GM21723 (cell line): ENCODE measurements around the gene BCO1.

Source experiments
- ATAC-seq: cut with Tn5 transposase; IDR thresholded peaks from one replicate; pipeline ENCODE4 v1.9.1; 2021; ENCODE audit warnings: mild to moderate bottlenecking, moderate library complexity; ENCODE audit not compliant: unreplicated experiment

Gene BCO1

GRCh38 chr16:81273223-81273950 is 34.9 kb downstream of the BCO1 start:
- ATAC-seq = no peak

- ATAC-seq = no peak
Measured at GRCh38 chr16:81275064-81275532, 36.6 kb downstream of the BCO1 start.

- ATAC-seq = no peak
Measured at GRCh38 chr16:81275795-81276194, 37.3 kb downstream of the BCO1 start.

GRCh38 chr16:81276323-81276722 is 37.8 kb downstream of the BCO1 start:
- no peak for ATAC-seq

GRCh38 chr16:81277541-81278080 is 39.1 kb downstream of the BCO1 start:
- ATAC-seq = no peak

GRCh38 chr16:81278526-81278925 is 40.0 kb downstream of the BCO1 start:
- no peak for ATAC-seq

- ATAC-seq = no peak
Measured at GRCh38 chr16:81279392-81279791, 40.9 kb downstream of the BCO1 start.

GRCh38 chr16:81280393-81280792 is 41.9 kb downstream of the BCO1 start:
- no peak for ATAC-seq

GRCh38 chr16:81283044-81283443 is 44.6 kb downstream of the BCO1 start:
- ATAC-seq = no peak

- ATAC-seq = no peak
Measured at GRCh38 chr16:81284995-81285600, 46.6 kb downstream of the BCO1 start.

- no peak for ATAC-seq
Measured at GRCh38 chr16:81286190-81286589, 47.7 kb downstream of the BCO1 start.

GRCh38 chr16:81291117-81291516 is 52.6 kb downstream of the BCO1 start:
- no peak for ATAC-seq

GRCh38 chr16:81292936-81293335 is 54.4 kb downstream of the BCO1 start:
- no peak for ATAC-seq

- no peak for ATAC-seq
Measured at GRCh38 chr16:81293909-81294802, 55.7 kb downstream of the BCO1 start.

- ATAC-seq = no peak
Measured at GRCh38 chr16:81296631-81297030, 58.1 kb downstream of the BCO1 start.

GRCh38 chr16:81307770-81308169 is 69.3 kb downstream of the BCO1 start:
- ATAC-seq = no peak

- ATAC-seq = no peak
Measured at GRCh38 chr16:81310045-81310644, 71.7 kb downstream of the BCO1 start.

- ATAC-seq = no peak
Measured at GRCh38 chr16:81311762-81312161, 73.3 kb downstream of the BCO1 start.

GRCh38 chr16:81313701-81314602 is 75.5 kb downstream of the BCO1 start:
- no peak for ATAC-seq
